GM19455 (cell line): ENCODE measurements around the gene GRAMD4.

Experiments used
- ATAC-seq: cut with Tn5 transposase; IDR thresholded peaks from one replicate; pipeline ENCODE4 v1.9.1; 2021; ENCODE audit not compliant: unreplicated experiment

Gene GRAMD4

GRCh38 chr22:46619830-46620501 lies at the start of gene GRAMD4:
Gene GRAMD4 (plus strand): TSS chr22:46620386. CDS start chr22:46626800, 6,414 bp downstream.
- no peak for ATAC-seq

- ATAC-seq, result no peak
Measured at GRCh38 chr22:46571642-46572250, 48.4 kb upstream of the GRAMD4 start.

DNA sequence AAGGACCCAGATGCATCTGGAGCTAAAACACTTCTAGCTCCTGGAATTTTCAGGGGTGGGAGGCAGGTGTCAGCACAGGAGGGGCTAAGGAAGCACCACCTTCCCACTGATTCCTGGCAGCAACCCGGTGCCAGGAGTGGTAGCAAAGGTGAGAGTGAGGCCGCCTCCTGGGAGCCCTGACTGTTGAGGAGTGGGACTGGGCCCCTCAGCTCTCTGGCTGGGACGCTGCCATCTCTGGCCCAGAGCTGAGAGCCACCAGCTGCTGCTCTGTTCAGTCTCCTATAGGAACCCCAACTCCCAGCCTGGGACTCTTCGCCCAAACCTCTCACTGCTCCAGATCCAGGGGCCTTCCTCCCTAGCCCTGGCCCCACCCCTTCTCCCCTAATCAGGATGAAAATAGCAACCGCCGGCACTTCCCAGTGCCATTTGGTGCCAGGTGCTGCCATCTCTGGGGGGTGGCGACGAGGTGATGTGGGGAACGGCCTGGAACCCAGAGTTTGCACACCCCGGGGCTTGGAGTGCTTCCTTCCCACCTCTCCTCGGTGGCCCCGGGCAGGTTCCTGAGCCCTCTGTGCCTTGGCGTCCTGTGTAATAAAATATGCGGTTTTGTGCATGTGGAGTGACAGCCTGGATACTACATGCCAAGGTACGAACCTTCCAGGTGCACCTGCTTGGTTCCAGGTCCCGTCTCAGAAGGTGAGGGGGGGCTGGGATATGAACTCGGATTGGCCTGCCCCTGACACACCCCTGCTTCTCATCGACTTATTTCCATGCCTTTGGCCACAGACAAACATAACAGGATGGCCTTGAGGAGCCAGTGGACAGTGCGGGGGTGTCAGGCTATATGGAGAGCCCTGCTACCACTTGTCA lies 47.0 kb upstream of the GRAMD4 start:
- no peak for ATAC-seq

- ATAC-seq, result no peak
Measured at GRCh38 chr22:46573781-46574437, 46.3 kb upstream of the GRAMD4 start.

- no peak for ATAC-seq
Measured at GRCh38 chr22:46574438-46574992, 45.7 kb upstream of the GRAMD4 start.

DNA sequence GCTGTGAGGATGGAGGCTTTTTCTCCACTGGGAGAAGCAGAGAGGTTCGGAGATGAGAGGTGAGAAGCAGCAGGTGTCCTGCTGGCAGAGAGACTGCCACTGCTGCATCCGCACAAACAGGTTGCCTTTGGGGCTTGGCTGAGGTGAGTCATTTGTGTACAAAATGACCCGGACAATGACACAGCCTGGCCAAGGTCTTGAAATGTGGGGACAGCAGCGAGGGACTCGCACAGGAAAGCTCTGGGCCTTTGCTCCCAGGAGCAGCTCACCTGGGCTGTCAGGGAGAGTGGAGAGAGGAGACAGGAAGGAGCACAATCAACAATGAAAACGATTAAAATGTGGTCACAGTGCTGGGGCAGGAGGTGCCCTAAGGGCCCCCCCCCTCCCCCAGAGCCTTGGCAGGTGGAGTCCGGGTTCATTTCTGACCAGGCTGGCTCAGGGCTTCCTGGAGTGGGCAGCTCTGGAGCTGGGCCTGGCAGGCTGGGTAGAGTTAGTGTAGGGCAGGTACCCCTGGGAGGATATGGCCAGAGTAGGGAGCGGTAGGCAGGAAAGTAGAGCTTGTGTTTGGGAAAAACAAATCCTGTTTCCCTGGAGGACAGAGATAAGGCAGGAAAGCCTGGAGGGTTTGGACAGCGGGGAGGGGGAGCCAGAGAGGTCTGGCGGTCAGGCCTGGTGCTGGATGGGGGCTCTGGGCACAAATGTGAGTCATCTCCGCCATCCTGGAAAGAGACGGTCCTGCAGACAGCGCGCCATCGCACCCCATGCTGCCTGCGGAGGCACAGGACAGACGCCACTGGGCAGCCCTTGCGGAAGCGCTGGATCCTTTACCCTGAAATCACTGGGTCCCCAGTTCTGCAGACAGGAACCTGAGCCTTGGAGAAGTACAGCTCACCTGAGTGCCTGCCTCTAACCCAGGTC lies 44.9 kb upstream of the GRAMD4 start:
- ATAC-seq, result no peak

GRCh38 chr22:46575911-46576555 lies 44.2 kb upstream of the GRAMD4 start:
- ATAC-seq, result no peak

GRCh38 chr22:46576556-46577367 lies 43.4 kb upstream of the GRAMD4 start:
- ATAC-seq, result no peak

GRCh38 chr22:46577368-46578249 lies 42.6 kb upstream of the GRAMD4 start:
- no peak for ATAC-seq

- ATAC-seq, result no peak
Measured at GRCh38 chr22:46578251-46578823, 41.8 kb upstream of the GRAMD4 start.

GRCh38 chr22:46578824-46579561 lies 41.2 kb upstream of the GRAMD4 start:
- ATAC-seq, result no peak

GRCh38 chr22:46579751-46580449 lies 40.3 kb upstream of the GRAMD4 start:
- ATAC-seq, result no peak

DNA sequence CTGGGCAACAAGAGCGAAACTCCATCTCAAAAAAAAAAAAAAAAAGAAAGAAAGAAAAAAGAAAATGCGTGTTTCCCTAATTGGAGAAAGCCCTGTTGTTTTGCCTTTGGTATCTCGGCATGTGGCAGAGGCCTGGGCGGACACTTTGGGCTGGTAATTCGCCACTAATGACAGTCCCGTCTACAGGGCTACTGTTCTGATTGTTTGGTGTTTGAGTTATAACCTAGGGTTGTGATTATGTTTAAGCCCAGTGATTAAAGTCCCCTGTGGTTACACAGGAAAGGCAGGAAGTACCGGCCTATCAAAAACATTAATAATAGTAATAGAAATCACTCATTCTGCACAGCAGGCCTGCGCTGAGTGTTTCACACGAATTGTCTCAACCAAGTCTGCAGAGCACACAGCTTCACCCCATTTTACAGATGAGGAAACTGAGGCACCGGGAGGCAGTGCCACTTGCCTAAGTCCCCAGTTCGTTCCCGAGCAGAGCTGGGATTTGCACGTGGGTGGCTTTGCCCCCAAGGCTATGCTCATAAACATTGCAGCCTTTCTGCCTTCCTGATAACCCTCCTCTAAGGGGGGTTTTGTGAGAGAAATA lies 39.1 kb upstream of the GRAMD4 start:
- ATAC-seq, result no peak

DNA sequence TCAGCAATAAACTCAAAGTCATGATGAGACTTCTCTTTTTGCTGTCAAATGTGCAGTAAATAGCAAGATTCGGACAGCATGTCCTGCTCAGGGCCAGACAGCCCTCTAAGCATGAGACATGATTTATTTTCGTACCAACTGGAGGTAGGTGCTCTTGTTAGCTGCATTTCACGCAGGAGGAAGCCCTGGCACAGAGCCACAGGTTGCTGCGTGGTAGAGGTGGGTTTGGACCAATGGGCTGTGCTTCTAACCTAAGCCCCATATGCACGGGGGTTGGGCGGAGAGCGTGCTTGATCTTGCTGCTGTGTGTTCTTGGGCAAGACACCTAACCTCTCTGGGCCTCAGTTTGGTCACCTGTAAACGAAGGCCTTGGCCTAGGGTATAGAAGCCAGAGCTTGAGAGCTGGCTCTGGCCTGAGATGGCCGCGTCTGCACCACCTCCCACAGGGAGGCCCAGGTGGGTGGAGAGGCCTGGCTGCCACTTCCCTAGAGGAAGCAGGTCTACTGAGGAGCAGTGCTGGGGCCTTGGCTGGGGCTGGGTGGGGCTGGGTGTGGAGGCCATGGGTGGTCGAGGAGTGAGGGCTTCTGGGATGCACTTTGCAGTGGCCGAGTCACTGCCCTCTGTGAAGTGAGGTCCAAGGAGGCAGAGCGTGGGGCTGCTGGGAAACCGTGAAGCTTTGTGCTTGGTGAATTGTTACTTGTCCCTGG lies 38.5 kb upstream of the GRAMD4 start:
- no peak for ATAC-seq
